ENCODE data around the gene HACE1.

The HACE1 gene

DNA sequence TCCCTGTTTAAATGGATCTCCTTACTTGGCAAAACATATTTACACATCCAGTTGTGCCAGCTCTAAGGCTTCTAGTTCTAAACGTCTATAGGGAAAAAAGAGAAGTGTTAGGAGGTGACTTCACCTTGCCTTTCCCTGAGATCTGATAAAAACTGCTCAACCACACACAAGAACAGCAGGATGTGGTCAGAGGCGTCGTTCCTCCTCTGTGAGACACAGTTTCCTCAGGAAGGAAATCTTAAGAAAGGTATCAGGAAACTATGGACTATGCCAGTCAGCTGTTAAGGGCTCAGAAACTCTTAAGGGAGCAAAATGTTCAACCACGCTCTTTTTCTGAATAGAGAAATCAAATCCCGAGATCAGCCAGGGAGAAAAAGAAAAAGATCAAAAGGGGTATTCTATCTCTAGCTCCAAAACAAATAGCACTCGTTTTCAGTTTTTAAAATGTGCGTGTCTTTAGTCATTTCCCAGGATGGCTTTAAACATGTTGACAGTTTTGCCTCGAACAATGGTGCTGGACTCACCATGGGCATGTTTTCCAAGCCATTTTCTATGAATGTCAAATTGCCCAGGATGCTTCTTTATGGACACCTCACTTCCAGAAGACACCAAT lies 154.5 kb downstream of the HACE1 start:
- no peak overlapping the region for H3K4me3 ChIP-seq (ENCODE audit: low read depth, low read length)
- no peaks in the 10 kb centered on the region for H3K36me3 ChIP-seq (ENCODE audit: control insufficient read depth, insufficient read depth, low read length)
- no peak overlapping the region for H3K9ac ChIP-seq (ENCODE audit: low read depth, low read length)
- 0 out of 2 replicates have a peak, but pooled peaks cover 4% of the 10 kb centered on the region for H3K4me1 ChIP-seq (ENCODE audit: control insufficient read depth, insufficient read depth, low read length)
- H3K9me3 ChIP-seq (ENCODE audit: control insufficient read depth, insufficient read depth, low read length): no peaks in the 10 kb centered on the region
- no peaks in the 10 kb centered on the region for H3K27me3 ChIP-seq (ENCODE audit: control insufficient read depth, insufficient read depth, low read length)
- H3K27ac ChIP-seq (ENCODE audit: low read depth, low read length): no peak overlapping the region

GRCh38 chr6:104704191-104704590 lies 155.5 kb downstream of the HACE1 start:
- Histone ChIP-seq H3K9ac (ENCODE audit: low read depth, low read length) (no peak overlapping the region), H3K9me3 (ENCODE audit: control insufficient read depth, insufficient read depth, low read length) (no peaks in the 10 kb centered on the region), H3K4me3 (ENCODE audit: low read depth, low read length) (no peak overlapping the region), H3K27me3 (ENCODE audit: control insufficient read depth, insufficient read depth, low read length) (no peaks in the 10 kb centered on the region), H3K4me1 (ENCODE audit: control insufficient read depth, insufficient read depth, low read length) (0 out of 2 replicates have a peak, but pooled peaks cover 4% of the 10 kb centered on the region), H3K36me3 (ENCODE audit: control insufficient read depth, insufficient read depth, low read length) (no peaks in the 10 kb centered on the region), H3K27ac (ENCODE audit: low read depth, low read length) (no peak overlapping the region)

DNA sequence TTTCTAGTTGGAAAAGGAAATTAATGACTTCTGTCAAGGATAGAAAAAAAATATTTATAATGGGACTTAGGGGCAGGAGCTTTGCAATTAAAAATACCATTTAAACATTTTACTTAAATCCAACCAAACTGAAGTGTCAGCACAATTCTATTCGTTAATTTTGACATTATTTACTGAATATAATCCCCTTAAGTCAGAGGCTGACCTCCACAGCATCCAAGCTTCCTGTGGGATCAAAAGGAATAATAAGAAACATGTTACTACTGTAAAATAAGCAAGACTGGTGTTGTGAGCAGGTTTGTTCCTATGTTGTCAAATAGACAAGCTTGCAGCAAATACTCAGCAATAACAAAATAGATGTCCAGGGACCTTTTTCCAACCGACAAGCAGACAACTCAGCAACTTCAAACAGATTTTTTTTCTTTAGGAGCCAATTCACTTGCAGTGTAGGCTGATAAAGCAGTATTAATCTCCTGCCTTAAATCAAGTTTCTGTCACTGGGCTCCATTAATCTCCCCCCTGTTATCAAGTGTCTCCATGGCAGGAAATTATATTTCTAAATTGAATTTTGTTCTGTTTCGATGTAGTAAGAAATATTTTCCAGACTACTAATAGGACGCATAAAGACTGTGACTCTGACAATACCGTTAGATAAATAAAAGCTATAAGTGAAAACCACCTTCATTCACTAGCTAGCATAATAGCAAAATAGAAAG lies 157.4 kb downstream of the HACE1 start:
- Histone ChIP-seq H3K36me3 (ENCODE audit: control insufficient read depth, insufficient read depth, low read length) (no peaks in the 10 kb centered on the region), H3K27ac (ENCODE audit: low read depth, low read length) (no peak overlapping the region), H3K9me3 (ENCODE audit: control insufficient read depth, insufficient read depth, low read length) (no peaks in the 10 kb centered on the region), H3K4me3 (ENCODE audit: low read depth, low read length) (no peak overlapping the region), H3K9ac (ENCODE audit: low read depth, low read length) (no peak overlapping the region), H3K27me3 (ENCODE audit: control insufficient read depth, insufficient read depth, low read length) (no peaks in the 10 kb centered on the region), H3K4me1 (ENCODE audit: control insufficient read depth, insufficient read depth, low read length) (0 out of 2 replicates have a peak, but pooled peaks cover 4% of the 10 kb centered on the region)

DNA sequence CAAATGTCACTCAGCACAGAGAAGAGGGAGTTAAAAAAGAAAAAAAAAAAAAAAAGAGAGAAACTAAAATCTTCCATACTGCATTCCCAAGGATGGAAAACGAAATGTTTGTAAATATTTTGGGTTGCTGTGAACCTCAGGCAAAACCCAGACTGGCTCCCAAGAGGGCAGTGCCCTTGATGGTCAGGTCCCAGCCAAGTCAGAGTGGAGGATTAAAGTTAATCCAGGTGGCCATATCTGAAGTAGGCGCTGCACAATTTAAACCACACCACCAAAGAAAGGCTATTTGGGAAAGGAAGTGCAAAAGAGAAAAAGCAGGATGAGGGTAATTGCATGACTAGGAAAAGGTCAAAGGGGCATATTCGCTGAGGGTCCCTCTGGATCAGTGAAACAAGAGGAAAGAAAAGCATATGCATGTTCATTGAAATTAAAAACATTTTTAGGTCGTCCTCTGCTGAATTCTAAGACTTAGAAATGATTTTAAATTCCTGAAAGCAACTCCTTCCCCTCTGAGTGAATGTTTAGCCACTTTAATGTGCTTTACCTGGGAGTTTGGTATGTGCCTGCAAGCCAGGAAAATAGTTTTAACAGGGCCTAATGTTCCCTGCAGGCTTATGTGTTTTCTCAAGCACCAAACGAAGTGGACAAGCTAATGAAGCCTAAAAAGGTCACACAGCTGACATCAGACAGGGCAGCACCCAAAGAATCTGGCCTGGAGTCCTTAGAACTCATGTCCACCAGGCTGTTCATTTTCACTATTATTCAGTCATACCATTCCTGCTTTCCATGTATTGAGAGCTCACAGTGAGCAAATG lies 159.1 kb downstream of the HACE1 start:
- Histone ChIP-seq H3K36me3 (ENCODE audit: control insufficient read depth, insufficient read depth, low read length) (no peaks in the 10 kb centered on the region), H3K27ac (ENCODE audit: low read depth, low read length) (no peak overlapping the region), H3K4me1 (ENCODE audit: control insufficient read depth, insufficient read depth, low read length) (0 out of 2 replicates have a peak, but pooled peaks cover 4% of the 10 kb centered on the region), H3K9ac (ENCODE audit: low read depth, low read length) (peak overlapping the region; percentile 33; the same call in 1 of the 2 replicates), H3K27me3 (ENCODE audit: control insufficient read depth, insufficient read depth, low read length) (no peaks in the 10 kb centered on the region), H3K4me3 (ENCODE audit: low read depth, low read length) (no peak overlapping the region), H3K9me3 (ENCODE audit: control insufficient read depth, insufficient read depth, low read length) (no peaks in the 10 kb centered on the region)

GRCh38 chr6:104699593-104700329 lies 160.0 kb downstream of the HACE1 start:
- H3K36me3 ChIP-seq (ENCODE audit: control insufficient read depth, insufficient read depth, low read length): no peaks in the 10 kb centered on the region
- H3K9ac ChIP-seq (ENCODE audit: low read depth, low read length): no peak overlapping the region
- H3K4me3 ChIP-seq (ENCODE audit: low read depth, low read length): no peak overlapping the region
- H3K27me3 ChIP-seq (ENCODE audit: control insufficient read depth, insufficient read depth, low read length): no peaks in the 10 kb centered on the region
- H3K4me1 ChIP-seq (ENCODE audit: control insufficient read depth, insufficient read depth, low read length): 0 out of 2 replicates have a peak, but pooled peaks cover 4% of the 10 kb centered on the region
- no peak overlapping the region for H3K27ac ChIP-seq (ENCODE audit: low read depth, low read length)
- H3K9me3 ChIP-seq (ENCODE audit: control insufficient read depth, insufficient read depth, low read length): no peaks in the 10 kb centered on the region

DNA sequence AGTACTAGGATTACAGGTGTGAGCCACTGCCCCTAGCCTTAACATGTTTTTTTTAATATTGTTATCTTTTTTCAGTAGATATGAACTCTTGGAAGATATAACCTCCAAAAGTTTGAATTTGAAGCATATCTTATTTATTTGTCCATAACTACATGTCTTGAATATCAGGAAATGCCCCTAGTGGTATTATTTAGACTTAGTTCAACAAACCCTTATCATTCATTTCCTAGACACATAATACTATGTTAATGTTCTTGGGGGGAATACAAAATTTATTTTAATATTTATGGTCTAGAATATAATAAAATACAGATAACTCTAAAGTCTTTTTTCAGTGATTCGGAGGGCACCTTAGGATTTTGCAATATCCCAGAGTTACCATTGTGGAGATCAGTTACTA lies 160.7 kb downstream of the HACE1 start:
- H3K9me3 ChIP-seq (ENCODE audit: control insufficient read depth, insufficient read depth, low read length): no peaks in the 10 kb centered on the region
- H3K27ac ChIP-seq (ENCODE audit: low read depth, low read length): no peak overlapping the region
- H3K9ac ChIP-seq (ENCODE audit: low read depth, low read length): no peak overlapping the region
- H3K27me3 ChIP-seq (ENCODE audit: control insufficient read depth, insufficient read depth, low read length): no peaks in the 10 kb centered on the region
- no peaks in the 10 kb centered on the region for H3K36me3 ChIP-seq (ENCODE audit: control insufficient read depth, insufficient read depth, low read length)
- no peak overlapping the region for H3K4me3 ChIP-seq (ENCODE audit: low read depth, low read length)
- H3K4me1 ChIP-seq (ENCODE audit: control insufficient read depth, insufficient read depth, low read length): 0 out of 2 replicates have a peak, but pooled peaks cover 4% of the 10 kb centered on the region

- no peak overlapping the region for H3K4me3 ChIP-seq (ENCODE audit: low read depth, low read length)
- peaks cover 14% of the 10 kb centered on the region for H3K4me1 ChIP-seq (ENCODE audit: control insufficient read depth, insufficient read depth, low read length)
- no peak overlapping the region for H3K9ac ChIP-seq (ENCODE audit: low read depth, low read length)
Observed at GRCh38 chr6:104692008-104692407, 167.7 kb downstream of the HACE1 start.

GRCh38 chr6:104689551-104690205 lies 170.0 kb downstream of the HACE1 start:
- no peaks in the 10 kb centered on the region for H3K9me3 ChIP-seq (ENCODE audit: control insufficient read depth, insufficient read depth, low read length)
- no peak overlapping the region; the same call in 1 of the 2 replicates for H3K9ac ChIP-seq (ENCODE audit: low read depth, low read length)
- H3K4me3 ChIP-seq (ENCODE audit: low read depth, low read length): no peak overlapping the region
- H3K27ac ChIP-seq (ENCODE audit: low read depth, low read length): peak overlapping the region; percentile 62
- H3K27me3 ChIP-seq (ENCODE audit: control insufficient read depth, insufficient read depth, low read length): no peaks in the 10 kb centered on the region
- peaks cover 14% of the 10 kb centered on the region for H3K4me1 ChIP-seq (ENCODE audit: control insufficient read depth, insufficient read depth, low read length)
- H3K36me3 ChIP-seq (ENCODE audit: control insufficient read depth, insufficient read depth, low read length): no peaks in the 10 kb centered on the region

More at GRCh38 chr6:104692008-104692407, 167.7 kb downstream of the HACE1 start:
- H3K36me3 ChIP-seq (ENCODE audit: control insufficient read depth, insufficient read depth, low read length): no peaks in the 10 kb centered on the region
- H3K27me3 ChIP-seq (ENCODE audit: control insufficient read depth, insufficient read depth, low read length): no peaks in the 10 kb centered on the region
- H3K9me3 ChIP-seq (ENCODE audit: control insufficient read depth, insufficient read depth, low read length): no peaks in the 10 kb centered on the region
- no peak overlapping the region for H3K27ac ChIP-seq (ENCODE audit: low read depth, low read length)

DNA sequence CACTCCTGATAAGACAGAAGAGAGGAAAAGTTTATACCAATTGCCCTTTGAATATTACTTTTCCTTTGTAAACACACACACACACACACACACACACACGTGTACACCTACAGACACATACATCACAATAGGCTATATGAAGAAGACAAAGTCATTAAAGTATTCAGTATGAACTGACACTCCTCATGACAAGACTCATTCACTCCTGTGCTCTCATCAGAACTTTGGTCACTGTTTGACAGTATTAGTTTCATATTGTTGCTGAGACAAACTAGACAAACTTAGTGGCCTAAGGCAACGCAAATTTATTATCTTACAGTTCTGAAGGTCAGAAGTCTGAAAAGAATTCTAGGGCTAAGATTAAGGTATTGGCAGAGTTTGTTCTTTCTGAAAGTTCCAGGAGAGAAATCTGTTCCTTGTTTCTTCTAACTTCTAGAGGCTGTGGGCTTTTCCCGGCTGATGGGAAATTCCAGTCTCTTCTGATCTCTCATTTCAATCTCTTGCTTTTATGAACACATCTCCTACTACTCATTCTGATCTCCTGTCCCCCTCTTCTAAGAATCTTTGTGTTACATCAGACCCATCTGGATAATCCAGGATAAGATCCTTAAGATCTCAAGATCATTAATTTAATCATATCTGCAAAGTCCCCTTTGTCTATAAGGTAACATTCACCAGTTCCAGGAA lies 171.3 kb downstream of the HACE1 start:
- H3K36me3 ChIP-seq (ENCODE audit: control insufficient read depth, insufficient read depth, low read length): no peaks in the 10 kb centered on the region
- H3K9ac ChIP-seq (ENCODE audit: low read depth, low read length): no peak overlapping the region
- H3K27me3 ChIP-seq (ENCODE audit: control insufficient read depth, insufficient read depth, low read length): no peaks in the 10 kb centered on the region
- H3K4me3 ChIP-seq (ENCODE audit: low read depth, low read length): no peak overlapping the region
- no peak overlapping the region for H3K27ac ChIP-seq (ENCODE audit: low read depth, low read length)
- H3K4me1 ChIP-seq (ENCODE audit: control insufficient read depth, insufficient read depth, low read length): peaks cover 8% of the 10 kb centered on the region
- no peaks in the 10 kb centered on the region for H3K9me3 ChIP-seq (ENCODE audit: control insufficient read depth, insufficient read depth, low read length)
